GM12801 (cell line): Measurements from ENCODE around the gene SMC3.

Experiments used
- CTCF ChIP-seq: IDR thresholded peaks from one replicate; pipeline ENCODE4 v1.5.1; 2011; ENCODE audit warnings: control low read depth; ENCODE audit not compliant: insufficient read length; ENCODE audit errors: extremely low read depth

Gene SMC3

GRCh38 chr10:110632591-110633215, 65.2 kb downstream of the SMC3 start:
- TF ChIP-seq CTCF: no peak

GRCh38 chr10:110634527-110635209, 67.2 kb downstream of the SMC3 start:
- no peak for TF ChIP-seq CTCF

GRCh38 chr10:110636572-110636931, 69.1 kb downstream of the SMC3 start:
- TF ChIP-seq CTCF: no peak

GRCh38 chr10:110636932-110637557, 69.5 kb downstream of the SMC3 start:
- no peak for TF ChIP-seq CTCF

- no peak for TF ChIP-seq CTCF
These were observed 70.1 kb downstream of the SMC3 start for GRCh38 chr10:110637558-110638053.

- TF ChIP-seq CTCF: no peak
These were observed 70.8 kb downstream of the SMC3 start for GRCh38 chr10:110638319-110638718.

- no peak for TF ChIP-seq CTCF
These were observed 73.8 kb downstream of the SMC3 start for GRCh38 chr10:110641256-110641655.
